ENCODE results near the gene CHPF. TPM values are rescaled to one million over a fixed set of nuclear protein-coding genes. Genes with fewer than 3 reads are reported as not detected.

The CHPF gene
- total RNA-seq, 1 donor from 2014 or later: 151 TPM

DNA sequence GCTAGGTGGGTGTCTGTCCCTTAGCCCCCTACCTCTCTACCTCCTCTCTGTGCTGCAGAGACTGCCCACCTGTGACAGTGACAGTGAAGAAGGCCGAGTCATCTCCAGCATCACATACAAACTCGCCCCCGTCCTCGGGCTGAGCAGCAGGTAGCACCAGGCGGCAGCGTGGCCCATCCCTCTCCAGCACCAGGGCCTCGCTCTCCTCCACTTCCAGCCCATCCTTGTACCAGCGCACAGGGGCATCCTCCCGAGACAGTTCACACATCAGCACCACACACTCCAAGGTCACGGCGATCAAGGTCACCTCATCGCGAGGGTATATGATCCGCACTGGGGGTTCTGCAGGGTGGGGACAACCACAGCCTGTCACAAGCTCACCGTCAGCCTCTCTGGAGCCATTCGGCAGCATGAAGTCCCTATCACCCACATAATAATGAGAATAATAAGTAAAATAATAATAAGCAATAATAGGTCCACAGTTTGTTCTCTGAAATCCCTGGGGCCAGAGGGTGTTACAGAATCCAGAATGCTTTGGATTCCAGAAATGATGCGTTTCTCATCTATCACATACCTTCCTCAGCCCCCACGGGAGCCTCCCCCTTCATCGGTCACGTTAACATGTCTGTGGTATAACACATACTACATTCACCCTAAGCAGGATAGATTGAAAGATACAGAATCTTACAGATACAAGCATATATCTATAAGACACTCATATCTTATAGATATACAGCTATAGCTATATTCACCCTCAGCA is 15.7 kb upstream of the CHPF start:
- Mint-ChIP-seq H3K9me3 (ENCODE audit: unreplicated experiment) (no peaks in the 10 kb centered on the region), H3K36me3 (ENCODE audit: low read depth, unreplicated experiment) (peaks cover 18% of the 10 kb centered on the region), H3K4me3 (ENCODE audit: unreplicated experiment) (no peak overlapping the region), H3K4me1 (ENCODE audit: low read depth, unreplicated experiment) (peaks cover 10% of the 10 kb centered on the region), H3K27me3 (ENCODE audit: low read depth, unreplicated experiment) (no peaks in the 10 kb centered on the region), H3K27ac (ENCODE audit: unreplicated experiment) (no peak overlapping the region)
- no peak for TF ChIP-seq EZH2 (IDR thresholded peaks at IDR 0.05; ENCODE audit: insufficient read depth, low read length)
- TF ChIP-seq, protein P1, sequence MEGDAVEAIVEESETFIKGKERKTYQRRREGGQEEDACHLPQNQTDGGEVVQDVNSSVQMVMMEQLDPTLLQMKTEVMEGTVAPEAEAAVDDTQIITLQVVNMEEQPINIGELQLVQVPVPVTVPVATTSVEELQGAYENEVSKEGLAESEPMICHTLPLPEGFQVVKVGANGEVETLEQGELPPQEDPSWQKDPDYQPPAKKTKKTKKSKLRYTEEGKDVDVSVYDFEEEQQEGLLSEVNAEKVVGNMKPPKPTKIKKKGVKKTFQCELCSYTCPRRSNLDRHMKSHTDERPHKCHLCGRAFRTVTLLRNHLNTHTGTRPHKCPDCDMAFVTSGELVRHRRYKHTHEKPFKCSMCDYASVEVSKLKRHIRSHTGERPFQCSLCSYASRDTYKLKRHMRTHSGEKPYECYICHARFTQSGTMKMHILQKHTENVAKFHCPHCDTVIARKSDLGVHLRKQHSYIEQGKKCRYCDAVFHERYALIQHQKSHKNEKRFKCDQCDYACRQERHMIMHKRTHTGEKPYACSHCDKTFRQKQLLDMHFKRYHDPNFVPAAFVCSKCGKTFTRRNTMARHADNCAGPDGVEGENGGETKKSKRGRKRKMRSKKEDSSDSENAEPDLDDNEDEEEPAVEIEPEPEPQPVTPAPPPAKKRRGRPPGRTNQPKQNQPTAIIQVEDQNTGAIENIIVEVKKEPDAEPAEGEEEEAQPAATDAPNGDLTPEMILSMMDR (IDR thresholded peaks at IDR 0.05; ENCODE audit: insufficient read depth, low read depth, low read length): no peak
- no peak for FAIRE-seq
- H3K4me1 ChIP-seq (ENCODE audit: insufficient read depth, low read length): no peaks in the 10 kb centered on the region
- no peak overlapping the region for H2AFZ ChIP-seq (ENCODE audit: low read depth, low read length)
- no peaks in the 10 kb centered on the region for H3K79me2 ChIP-seq (ENCODE audit: insufficient read depth, low read length)
- H3K27me3 ChIP-seq (ENCODE audit: insufficient read depth, low read length): no peaks in the 10 kb centered on the region
- H3K4me2 ChIP-seq (ENCODE audit: low read length): no peak overlapping the region
- no peak overlapping the region for H3K9ac ChIP-seq (ENCODE audit: low read length)
- no peak overlapping the region for H3K27ac ChIP-seq (ENCODE audit: low read depth, low read length)
- no peak overlapping the region for H3K4me3 ChIP-seq (ENCODE audit: insufficient read depth, low read depth, low read length)
- no peaks in the 10 kb centered on the region for H3K36me3 ChIP-seq (ENCODE audit: insufficient read depth, low read length)
- H4K20me1 ChIP-seq (ENCODE audit: insufficient read depth, low read length): peaks cover 8% of the 10 kb centered on the region
- no peak for DNase-seq (ENCODE audit: low read depth)
- no peaks in the 10 kb centered on the region for H3K9me3 ChIP-seq (ENCODE audit: insufficient read depth, low read depth, low read length)

DNA sequence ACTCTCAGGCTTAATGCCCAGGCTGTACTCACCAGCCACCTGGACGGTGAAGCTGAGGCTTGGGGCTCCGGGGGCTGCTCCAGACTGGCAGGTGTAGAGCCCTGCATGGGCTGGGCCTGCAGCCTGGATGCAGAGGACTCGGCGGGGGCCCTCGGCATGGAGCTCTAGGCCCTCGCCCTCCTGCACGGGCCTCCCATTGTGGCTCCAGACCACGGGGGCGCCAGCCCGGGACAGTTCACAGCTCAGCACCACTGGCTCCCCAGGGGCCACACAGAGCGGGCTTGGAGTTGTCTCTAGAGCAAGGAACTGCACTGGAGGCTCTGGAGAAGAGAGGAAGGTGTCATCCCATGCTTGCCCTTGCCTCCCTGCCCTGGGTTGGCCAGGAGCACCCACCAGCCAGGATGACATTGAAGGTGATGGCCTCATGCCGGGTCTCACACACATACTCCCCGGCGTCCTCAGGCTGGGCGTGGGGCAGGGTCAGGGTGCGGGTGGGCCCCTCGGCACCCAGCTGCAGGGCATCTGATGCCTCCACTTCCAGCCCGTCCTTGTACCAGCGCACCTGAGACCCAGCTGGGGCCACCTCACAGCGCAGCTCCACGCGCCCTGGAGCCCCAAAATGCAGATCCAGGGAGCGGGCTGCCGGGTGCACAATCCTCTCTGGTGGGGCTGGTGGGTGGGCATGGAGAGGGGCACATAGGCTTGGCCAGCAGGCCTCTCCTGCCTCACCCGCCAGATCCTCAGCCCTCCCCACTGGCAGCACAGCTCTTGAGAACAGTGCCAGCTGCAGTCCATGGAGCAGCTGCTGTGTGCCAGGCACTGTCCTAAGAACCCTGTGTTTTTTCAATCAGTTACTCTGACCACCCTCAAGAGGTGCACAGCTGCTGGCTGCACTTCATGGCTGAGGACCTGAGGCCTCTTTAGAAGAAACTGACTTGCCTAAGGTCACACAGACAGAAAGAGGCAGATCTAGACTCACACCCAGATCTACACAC is 14.5 kb upstream of the CHPF start:
- Histone ChIP-seq H3K79me2 (ENCODE audit: insufficient read depth, low read length) (no peaks in the 10 kb centered on the region), H3K9ac (ENCODE audit: low read length) (no peak overlapping the region), H4K20me1 (ENCODE audit: insufficient read depth, low read length) (no peaks in the 10 kb centered on the region), H3K4me1 (ENCODE audit: insufficient read depth, low read length) (peaks cover 3% of the 10 kb centered on the region), H3K27ac (ENCODE audit: low read depth, low read length) (no peak overlapping the region), H3K9me3 (ENCODE audit: insufficient read depth, low read depth, low read length) (no peaks in the 10 kb centered on the region), H3K27me3 (ENCODE audit: insufficient read depth, low read length) (no peaks in the 10 kb centered on the region), H3K4me3 (ENCODE audit: insufficient read depth, low read depth, low read length) (no peak overlapping the region), H3K36me3 (ENCODE audit: insufficient read depth, low read length) (no peaks in the 10 kb centered on the region), H2AFZ (ENCODE audit: low read depth, low read length) (no peak overlapping the region), H3K4me2 (ENCODE audit: low read length) (no peak overlapping the region)
- no peak for DNase-seq (ENCODE audit: low read depth)
- Mint-ChIP-seq H3K27ac (ENCODE audit: unreplicated experiment) (no peak overlapping the region), H3K4me3 (ENCODE audit: unreplicated experiment) (no peak overlapping the region), H3K4me1 (ENCODE audit: low read depth, unreplicated experiment) (peaks cover 10% of the 10 kb centered on the region), H3K36me3 (ENCODE audit: low read depth, unreplicated experiment) (peaks cover 10% of the 10 kb centered on the region), H3K27me3 (ENCODE audit: low read depth, unreplicated experiment) (peaks cover 5% of the 10 kb centered on the region), H3K9me3 (ENCODE audit: unreplicated experiment) (no peaks in the 10 kb centered on the region)
- FAIRE-seq: no peak
- TF ChIP-seq EZH2 (IDR thresholded peaks at IDR 0.05; ENCODE audit: insufficient read depth, low read length): no peak
- TF ChIP-seq, protein P1 (IDR thresholded peaks at IDR 0.05; ENCODE audit: insufficient read depth, low read depth, low read length): no peak

All from astrocyte (in vitro differentiated cells and primary cell).